Measurements from ENCODE around the gene TMEM94. TPM values are rescaled to one million over a fixed set of nuclear protein-coding genes. Genes with fewer than 3 reads are reported as not detected.

The TMEM94 gene
- total RNA-seq, 4 donors from 2014 or later, result 128 to 708 (median 280) TPM

- H3K4me1 ChIP-seq, result no peaks in the 10 kb centered on the region
- in situ Hi-C loops (cut with MboI; ENCODE audit: low pct_ligation_motif_present in 1 of 4, low pct_unique_long_range_greater_than_20kb in 1 of 4, low sequenced_read_pairs in 3 of 4) (loop anchor here in 2 of 4 donors (25.0 kb wide), 1 partner anchor 106 kb away; no protein-coding TSS in a partner anchor), intact Hi-C loops (cut with DNase I; ENCODE audit: low total_unique reads) (no loop called here)
- H3K9me3 ChIP-seq, result no peaks in the 10 kb centered on the region
- WGBS, 2 donors (ENCODE audit: low coverage in 1 of 2), result 60 to 70% methylated on average over 1 to 5 of the region's 5 CpGs
- no peak for TF ChIP-seq POLR2AphosphoS5 (IDR thresholded peaks at IDR 0.05)
- no peak for TF ChIP-seq EP300 (IDR thresholded peaks at IDR 0.05; ENCODE audit: low read depth)
- no peak for TF ChIP-seq POLR2A (IDR thresholded peaks at IDR 0.05)
- TF ChIP-seq, protein P1, sequence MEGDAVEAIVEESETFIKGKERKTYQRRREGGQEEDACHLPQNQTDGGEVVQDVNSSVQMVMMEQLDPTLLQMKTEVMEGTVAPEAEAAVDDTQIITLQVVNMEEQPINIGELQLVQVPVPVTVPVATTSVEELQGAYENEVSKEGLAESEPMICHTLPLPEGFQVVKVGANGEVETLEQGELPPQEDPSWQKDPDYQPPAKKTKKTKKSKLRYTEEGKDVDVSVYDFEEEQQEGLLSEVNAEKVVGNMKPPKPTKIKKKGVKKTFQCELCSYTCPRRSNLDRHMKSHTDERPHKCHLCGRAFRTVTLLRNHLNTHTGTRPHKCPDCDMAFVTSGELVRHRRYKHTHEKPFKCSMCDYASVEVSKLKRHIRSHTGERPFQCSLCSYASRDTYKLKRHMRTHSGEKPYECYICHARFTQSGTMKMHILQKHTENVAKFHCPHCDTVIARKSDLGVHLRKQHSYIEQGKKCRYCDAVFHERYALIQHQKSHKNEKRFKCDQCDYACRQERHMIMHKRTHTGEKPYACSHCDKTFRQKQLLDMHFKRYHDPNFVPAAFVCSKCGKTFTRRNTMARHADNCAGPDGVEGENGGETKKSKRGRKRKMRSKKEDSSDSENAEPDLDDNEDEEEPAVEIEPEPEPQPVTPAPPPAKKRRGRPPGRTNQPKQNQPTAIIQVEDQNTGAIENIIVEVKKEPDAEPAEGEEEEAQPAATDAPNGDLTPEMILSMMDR (IDR thresholded peaks at IDR 0.05), result no peak
- H3K4me3 ChIP-seq, result no peak overlapping the region
- no peak for DNase-seq
- peaks cover 3% of the 10 kb centered on the region for H3K27me3 ChIP-seq
- H3K36me3 ChIP-seq, result no peaks in the 10 kb centered on the region
- no peak overlapping the region for H3K27ac ChIP-seq
Observed at GRCh38 chr17:75418531-75418930, 37.9 kb upstream of the TMEM94 start.

GRCh38 chr17:75428543-75429469 is 27.6 kb upstream of the TMEM94 start:
- intact Hi-C loops (cut with DNase I; ENCODE audit: low total_unique reads) (loop anchor here (5.0 kb wide), 1 partner anchor 83 kb away; no protein-coding TSS in a partner anchor), in situ Hi-C loops (cut with MboI; ENCODE audit: low pct_ligation_motif_present in 1 of 4, low pct_unique_long_range_greater_than_20kb in 1 of 4, low sequenced_read_pairs in 3 of 4) (loop anchor here in 3 of 4 donors (10.0 kb wide), 3 partner anchors 66 to 166 kb away; partner anchors contain the start of genes CASKIN2 (in 1 of the 3) and TSEN54 (in 1 of the 3))
- Histone ChIP-seq H3K27me3 (no peaks in the 10 kb centered on the region), H3K4me3 (no peak overlapping the region), H3K9me3 (no peaks in the 10 kb centered on the region), H3K36me3 (no peaks in the 10 kb centered on the region), H3K27ac (peak overlapping the region; percentile 67 to 76 (median 72)), H3K4me1 (peaks cover 4 to 27% (median 7%) of the 10 kb centered on the region in 4 donors)
- TF ChIP-seq POLR2AphosphoS5 (IDR thresholded peaks at IDR 0.05) (peak in 1 of 3 donors; percentile 7), POLR2A (IDR thresholded peaks at IDR 0.05) (no peak)
- TF ChIP-seq, protein P1 (IDR thresholded peaks at IDR 0.05), result no peak
- no peak for DNase-seq
- 59 to 74% methylated on average over 14 to 17 of the region's 17 CpGs for WGBS, 2 donors (ENCODE audit: low coverage in 1 of 2)

DNA sequence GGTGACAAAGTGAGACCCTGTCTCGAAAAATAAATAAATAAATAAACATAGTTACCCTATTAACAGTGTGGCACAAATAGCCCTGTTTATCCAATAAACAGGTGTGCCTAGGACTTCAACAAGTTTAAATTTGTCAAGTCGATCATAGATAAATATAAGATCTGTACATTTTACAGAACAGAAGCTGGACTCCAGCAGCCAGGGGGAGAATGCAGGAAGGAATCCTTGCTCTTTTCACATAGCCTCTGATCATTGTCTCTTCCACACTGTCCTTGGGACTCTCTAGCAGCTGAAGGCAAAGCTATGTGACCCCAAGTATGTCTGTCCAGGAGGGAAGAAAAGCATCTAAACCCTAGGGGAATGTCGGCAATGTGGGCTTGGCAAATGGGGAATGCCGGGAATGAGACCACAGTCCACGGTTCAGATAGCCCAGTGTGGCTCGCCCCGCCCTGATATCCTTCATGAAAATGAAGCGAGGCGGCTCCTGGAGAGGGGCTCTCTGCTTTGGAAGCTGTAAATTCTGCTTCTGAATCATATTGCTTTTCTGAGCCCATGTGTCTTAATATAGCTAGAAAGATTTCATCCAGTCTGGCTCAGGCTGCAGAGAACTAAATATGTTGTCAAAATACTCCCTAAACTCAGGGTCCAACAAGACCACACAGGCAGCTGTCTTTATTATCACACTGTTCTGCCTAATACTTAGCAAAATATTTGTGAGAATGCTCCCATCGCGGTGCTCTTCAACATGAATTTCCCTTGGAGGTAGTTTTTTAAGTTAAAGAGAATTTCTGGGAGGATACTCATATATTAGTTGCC is 26.1 kb upstream of the TMEM94 start:
- no peaks in the 10 kb centered on the region for H3K36me3 ChIP-seq
- H3K9me3 ChIP-seq, result no peaks in the 10 kb centered on the region
- 47 to 53% methylated on average over 4 to 11 of the region's 11 CpGs for WGBS, 2 donors (ENCODE audit: low coverage in 1 of 2)
- H3K27me3 ChIP-seq, result no peaks in the 10 kb centered on the region
- intact Hi-C loops (cut with DNase I; ENCODE audit: low total_unique reads) (no loop called here), in situ Hi-C loops (cut with MboI; ENCODE audit: low pct_ligation_motif_present in 1 of 4, low pct_unique_long_range_greater_than_20kb in 1 of 4, low sequenced_read_pairs in 3 of 4) (no loop called here)
- no peak overlapping the region for H3K4me3 ChIP-seq
- H3K4me1 ChIP-seq, result peaks cover 4 to 29% (median 7%) of the 10 kb centered on the region in 4 donors
- H3K27ac ChIP-seq, result peak overlapping the region; percentile 20 to 76 (median 72)
- peak; percentile 36 for DNase-seq
- TF ChIP-seq, protein P1 (IDR thresholded peaks at IDR 0.05), result no peak
- TF ChIP-seq POLR2A (IDR thresholded peaks at IDR 0.05) (no peak), EP300 (IDR thresholded peaks at IDR 0.05; ENCODE audit: low read depth) (no peak), POLR2AphosphoS5 (IDR thresholded peaks at IDR 0.05) (no peak)
